Glomerular endothelial cell (primary cell): ENCODE data around the gene SESN1. TPM values are rescaled to one million over a fixed set of nuclear protein-coding genes. Genes with fewer than 3 reads are reported as not detected.
"Not testable (repeated sequence)": the region's sequence is repeated elsewhere in the genome, so short reads cannot be mapped to it uniquely, and the experiment has no call there.

ENCODE experiments used
- DNase-seq: peaks from one replicate; pipeline ENCODE4 v3.0.0-alpha.2; 2011; ENCODE audit warnings: low read depth, low spot score; ENCODE audit errors: extremely low read depth
- total RNA-seq: library from RNA; depleted of rRNA; stranded (reverse); fragments of >200 nt; gene quantifications from 2 replicates; pipeline ENCODE4 v1.2.3, GENCODE V29; 2015

The SESN1 gene
- total RNA-seq, 1 donor from 2014 or later: 20.2 TPM

DNA sequence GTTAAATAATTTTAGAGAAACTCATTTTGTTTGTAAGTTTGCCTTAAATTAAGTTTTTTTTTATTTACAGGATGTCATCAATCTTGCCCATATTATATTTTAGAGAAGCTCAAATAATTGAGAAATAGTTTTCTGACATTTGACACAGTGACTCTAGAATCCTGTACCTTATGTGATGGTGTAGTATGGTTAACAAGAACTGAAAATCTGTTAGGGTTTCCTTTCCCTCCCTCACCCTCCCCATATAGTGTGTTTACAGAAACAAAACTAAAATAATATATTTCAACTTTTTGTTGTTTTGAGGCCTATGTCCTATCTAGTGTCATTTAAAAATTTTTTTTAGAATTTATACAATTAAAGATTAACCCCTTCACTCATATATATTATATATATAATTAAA is 91.8 kb downstream of the SESN1 start:
- DNase-seq: no peak

DNA sequence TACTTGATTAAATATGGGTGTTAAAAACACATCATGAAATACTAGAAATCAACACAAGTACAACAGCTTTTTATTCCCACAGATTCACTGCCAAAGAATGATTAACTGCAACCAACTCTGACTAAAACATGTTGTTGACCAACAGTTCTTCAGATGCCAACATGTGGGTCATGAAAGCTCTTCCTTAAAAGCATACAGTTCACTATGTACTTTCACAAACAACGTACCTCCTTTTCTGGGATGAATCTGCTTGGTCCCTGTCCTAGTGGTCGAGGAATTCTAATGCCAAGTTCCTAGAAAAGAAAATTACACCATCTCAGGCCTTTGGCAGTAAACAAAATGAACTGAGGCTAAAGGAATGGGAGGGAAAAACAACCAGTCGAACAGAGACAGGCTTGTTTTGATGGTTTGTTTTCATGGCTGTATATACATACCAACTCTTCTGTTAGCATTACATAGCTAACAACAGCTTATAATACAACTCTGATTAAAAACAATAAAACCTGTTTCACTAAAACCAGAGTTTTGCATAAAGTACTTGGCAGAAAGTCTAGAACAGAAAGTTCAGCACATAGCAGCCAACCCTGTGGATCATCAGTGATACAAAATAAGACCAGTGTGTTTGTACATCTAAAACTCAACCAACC is 92.5 kb downstream of the SESN1 start:
- DNase-seq: no peak

DNA sequence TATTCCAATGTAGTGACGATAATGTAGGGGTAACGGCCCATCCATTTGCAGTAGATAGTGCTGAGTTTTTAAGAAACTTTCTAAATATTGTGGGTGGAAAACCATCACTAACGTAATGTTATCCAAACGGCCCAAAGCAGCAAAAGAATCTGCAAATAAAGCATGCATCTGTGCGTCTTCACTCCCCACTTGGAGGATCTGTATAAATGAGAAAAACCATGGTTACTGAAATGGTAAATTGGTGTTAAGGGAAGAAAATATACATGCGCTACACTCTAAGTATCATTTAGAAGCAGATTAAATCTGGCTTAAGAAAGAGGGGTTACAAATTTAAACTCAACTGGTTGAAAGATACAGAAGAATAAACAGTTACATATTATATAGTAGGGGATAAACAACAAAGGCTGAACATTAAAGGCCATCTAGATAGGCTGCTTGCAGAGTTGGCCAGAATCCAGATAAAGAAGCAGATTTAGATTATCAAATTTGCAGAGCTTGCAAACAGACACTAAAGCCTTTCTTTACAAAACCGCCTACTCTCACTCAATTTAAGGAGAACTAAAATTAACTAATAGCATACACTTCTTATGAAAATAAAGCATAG is 93.3 kb downstream of the SESN1 start:
- DNase-seq: no peak

DNA sequence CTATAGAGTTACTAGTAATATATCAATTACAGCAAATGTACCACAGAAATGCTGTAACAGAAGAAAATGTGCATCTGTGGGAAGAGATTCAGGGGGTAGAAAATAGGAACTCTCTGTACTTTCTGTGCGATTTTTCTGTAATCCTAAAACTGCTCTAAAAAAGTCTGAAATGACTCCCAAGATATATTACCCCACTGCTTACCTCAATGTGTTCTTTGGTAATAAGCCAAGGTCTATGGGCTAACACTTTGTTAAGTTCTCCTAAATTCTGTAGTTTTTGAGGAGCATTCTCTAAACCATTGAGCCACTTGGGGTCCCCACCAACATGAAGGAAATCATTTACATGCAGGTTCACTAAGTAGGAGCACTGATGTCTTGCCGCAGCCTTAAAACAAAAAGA is 94.4 kb downstream of the SESN1 start:
- no peak for DNase-seq

DNA sequence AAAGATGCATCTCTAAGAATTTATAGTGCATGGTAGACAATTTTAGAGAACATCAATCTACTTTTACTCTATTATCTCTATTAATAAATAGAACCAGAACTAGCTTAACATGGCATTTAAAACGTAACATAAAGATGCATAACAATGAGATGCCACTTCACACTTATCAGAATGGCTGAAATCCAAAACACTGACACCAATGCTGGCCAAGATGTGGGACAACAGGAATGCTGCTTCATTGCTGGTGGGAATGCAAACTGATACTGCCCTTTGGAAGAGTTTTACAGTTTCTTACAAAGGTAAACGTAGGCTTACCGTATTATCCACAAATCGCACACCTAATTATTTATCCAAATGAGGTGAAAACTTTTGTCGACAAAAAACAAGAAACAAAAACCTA is 95.2 kb downstream of the SESN1 start:
- no peak for DNase-seq

DNA sequence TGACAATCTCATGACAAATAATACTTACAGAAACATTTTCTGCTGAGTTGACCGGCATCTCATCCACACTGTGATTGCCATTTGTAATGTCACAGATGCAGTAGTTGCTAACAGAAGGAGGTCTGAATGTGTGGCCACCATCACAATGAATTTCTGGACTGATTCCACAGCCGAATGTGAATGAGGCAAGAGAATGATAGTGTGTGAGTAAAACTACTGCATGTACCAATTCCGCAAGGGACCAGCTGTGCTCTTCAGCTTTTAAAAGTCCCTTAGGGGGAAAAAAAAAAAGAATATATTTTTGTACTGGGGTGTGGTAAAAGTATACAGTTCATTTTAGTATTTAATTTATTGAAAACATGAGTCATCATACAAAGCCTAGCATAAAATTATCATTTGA is 96.2 kb downstream of the SESN1 start:
- no peak for DNase-seq

DNA sequence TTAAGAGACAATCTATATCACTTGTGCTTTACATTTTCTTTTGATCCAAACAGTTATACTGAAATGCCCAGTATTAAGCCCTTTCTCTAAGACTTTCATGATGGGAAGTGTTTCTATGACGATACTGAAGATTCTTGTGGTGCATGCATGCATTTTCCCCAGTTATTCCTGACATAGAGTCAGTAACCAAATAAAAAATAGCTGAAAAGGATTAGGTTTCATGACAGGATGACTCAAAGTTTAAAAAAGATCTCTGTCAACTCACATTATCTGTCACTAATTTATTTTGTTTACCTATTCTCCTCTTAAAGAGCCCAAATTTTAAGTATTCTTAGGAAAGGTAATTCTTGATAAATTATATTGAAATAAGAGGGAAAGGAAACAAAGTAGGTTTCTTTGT is 98.4 kb downstream of the SESN1 start:
- no peak for DNase-seq

DNA sequence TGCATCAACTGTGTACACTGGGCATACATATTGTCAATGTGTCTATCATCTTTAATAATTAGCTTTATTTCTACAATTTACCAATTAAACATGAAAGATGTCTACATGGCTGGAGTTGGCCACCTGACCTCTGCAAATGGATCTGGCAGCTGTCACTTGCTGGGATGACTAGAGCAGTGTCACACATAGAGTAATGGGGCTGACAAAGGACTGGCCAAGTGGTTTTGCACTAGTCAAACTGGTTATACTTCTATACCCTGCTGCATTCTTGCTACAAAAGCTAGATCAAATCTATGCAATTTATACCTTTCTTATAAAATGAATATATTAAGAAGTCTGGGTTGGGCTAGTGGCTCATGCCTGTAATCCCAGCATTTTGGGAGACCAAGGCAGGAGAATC is 99.3 kb downstream of the SESN1 start:
- no peak for DNase-seq

DNA sequence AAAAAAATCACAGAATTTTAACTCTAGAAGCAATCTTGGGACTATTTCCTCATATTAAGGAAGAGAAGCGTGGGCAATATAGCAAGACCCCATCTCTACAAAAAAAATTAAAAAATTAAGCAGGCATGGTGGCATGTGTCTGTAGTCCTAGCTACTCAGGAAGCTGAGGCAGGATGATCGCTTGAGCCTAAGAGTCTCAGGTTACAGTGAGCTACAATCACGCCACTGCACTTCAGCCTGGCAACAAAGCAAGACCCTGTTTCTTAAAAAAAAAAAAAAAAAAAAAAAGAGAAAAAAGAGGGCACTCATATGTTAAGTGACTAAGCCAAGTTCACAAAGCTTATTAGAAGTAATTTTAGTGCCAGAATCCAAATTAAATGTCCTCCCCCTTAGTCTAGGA is 100.8 kb downstream of the SESN1 start:
- no peak for DNase-seq

DNA sequence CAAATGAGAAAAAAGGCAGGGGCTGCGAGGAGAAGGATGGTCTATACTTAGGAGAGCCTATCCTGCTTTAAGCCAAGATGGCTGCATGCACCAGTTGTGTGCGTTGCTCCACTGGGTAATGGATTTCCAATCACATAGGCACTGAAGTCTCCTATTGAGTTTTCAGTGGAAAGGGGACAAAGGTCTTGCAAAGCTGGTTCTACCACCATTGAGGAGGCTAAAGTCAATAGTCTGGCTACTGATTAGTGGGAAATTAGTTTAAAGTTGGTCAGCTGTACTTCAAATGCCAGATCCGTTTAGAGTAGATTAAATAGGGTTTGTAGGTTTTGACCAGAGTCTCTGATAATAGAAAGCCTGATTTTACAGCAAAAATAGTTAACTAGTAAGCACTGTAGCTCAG is 104.9 kb downstream of the SESN1 start:
- DNase-seq: no peak

DNA sequence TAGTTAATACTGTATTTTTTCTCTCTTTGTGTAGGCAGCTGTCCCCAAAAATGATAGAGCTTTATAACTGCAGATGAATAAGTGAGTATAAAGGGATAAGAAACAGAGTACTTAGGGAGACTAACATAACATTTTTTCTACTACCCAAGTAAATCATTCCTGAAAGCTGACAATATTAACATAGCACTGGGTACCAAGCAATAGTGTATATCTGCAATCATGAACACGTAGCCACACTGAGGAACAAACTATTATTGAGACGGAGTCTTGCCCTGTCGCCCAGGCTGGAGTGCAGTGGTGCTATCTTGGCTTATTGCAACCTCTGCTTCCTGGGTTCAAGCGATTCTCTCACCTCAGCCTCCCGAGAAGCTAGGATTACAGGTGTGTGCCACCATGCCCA is 105.9 kb downstream of the SESN1 start:
- no peak for DNase-seq

DNA sequence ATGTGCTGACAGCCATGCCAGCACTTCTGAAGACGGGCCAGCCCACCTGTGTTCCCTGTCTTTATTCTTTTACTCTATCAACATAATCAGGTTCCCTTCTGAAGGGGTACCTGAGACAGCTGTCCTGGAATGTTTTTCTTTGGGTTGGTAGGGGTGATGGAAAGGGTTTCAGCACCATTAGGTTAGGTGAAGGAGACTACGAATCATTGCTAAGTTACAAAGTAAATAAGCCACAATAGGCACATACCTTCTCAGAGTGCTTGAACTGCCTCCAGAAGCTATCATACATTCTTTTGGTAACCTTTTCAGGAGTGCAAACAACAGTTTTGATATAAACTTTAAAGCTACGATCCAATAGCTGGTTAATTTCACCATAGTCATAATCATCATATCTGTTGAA is 106.3 kb downstream of the SESN1 start:
- no peak for DNase-seq

DNA sequence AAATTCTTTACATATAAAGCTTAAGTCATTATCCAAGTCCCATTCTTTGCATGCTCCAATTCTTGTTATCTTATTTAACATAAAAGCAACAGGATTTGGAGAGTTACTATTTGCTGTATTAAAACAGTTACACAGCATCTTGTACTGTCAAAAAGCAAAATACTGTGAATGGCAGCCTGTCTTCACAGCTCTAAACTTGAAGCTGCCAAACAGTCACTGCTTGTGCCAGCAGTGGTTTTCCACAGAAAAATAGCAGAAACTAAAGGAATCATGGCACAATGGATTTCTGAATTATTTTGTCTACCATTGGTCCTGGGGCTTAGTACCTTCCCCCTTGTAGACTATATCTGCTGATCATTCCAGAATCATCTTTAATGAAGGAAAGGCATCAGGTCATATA is 107.5 kb downstream of the SESN1 start:
- no peak for DNase-seq

DNA sequence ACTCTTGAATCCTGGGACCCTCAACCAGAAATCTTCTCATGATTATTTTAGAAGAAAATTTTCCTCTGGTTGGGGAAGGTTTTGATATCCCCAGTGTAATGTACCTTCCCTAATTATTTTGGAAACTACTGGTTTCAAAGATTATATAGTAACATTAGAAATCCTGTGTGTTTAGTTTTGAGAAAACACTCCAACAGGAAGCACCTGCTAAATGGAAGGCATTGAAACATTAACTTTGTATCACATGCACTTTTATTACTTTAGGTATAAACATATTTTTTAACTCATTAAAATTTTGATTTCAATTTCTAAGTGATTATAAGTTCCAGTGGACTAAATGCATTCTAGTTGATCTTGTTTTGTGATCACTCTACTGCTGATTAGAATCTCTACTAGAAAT is 109.3 kb downstream of the SESN1 start:
- DNase-seq: no peak

DNA sequence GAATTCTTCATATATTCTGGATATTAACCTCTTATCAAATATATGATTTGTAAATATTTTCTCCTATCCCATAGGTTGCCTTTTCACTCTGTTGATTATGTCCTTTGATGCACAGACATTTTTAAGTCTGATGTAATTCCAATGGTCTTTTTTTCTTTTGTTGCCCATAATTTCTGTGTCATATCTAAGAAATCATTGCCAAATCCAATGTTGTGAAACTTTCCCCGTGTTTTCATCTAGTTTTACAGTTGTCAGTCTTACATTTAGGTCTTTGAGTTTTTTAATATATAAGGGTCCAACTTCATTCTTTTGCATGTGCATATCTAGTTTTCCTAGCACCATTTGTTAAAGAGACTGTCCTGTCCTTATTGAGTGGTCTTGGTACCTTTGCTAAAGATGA is 111.5 kb downstream of the SESN1 start:
- DNase-seq: no peak

DNA sequence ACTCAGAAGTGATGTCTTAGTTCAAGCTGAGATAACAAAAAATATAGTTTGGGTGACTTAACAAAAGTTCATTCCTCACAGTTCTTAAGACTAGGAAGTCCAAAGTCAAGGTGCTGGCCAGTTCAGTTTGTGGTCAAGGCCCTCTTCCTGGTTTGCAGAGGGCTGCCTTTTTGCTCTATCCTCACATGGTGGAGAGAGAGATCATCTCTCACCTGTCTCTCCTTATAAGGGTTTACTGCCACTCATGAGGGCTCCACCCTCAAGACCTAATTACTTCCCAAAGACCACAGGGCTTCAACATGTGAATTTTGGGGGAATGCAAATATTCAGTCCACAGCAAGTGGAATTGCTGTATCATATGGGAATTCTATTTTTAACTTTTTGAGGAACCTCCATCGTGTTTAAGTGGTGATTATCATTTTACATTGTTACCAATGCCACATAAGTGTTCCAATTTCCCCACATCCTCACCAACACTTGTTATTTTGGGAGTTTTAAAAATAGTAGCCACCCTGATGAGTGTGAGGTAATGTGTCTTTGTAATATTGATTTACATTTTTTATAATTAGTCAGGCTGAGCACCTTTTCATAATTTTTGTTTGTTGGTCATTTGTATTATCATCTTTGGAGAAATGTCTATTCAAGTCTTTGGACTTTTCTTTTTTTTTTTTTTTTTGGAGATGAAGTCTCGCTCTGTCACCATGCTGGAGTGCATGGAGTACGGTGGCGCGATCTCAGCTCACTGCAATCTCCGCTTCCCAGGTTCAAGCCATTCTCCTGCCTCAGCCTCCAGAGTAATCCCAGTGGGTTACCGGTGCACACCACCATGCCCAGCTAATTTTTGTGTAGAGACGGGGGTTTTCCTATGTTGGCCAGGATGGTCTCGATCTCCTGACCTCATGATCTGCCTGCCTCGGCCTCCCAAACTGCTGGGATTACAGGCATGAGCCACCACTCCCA is 112.2 kb downstream of the SESN1 start:
- no peak for DNase-seq

DNA sequence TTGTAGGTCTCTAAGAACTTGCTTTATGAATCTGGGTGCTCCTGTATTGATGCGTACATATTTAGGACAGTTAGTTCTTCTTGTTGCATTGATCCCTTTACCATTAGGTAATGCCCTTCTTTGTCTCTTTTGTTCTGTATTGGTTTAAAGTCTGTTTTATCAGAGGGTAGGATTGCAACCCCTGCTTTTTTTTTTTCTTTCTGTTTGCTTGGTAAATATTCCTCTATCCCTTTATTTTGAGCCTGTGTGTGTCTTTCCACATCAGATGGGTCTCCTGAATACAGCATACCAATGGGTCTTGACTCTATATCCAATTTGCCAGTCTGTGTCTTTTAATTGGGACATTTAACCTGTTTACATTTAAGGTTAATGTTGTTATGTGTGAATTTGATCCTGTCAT is 116.0 kb downstream of the SESN1 start:
- not testable (repeated sequence) for DNase-seq

DNA sequence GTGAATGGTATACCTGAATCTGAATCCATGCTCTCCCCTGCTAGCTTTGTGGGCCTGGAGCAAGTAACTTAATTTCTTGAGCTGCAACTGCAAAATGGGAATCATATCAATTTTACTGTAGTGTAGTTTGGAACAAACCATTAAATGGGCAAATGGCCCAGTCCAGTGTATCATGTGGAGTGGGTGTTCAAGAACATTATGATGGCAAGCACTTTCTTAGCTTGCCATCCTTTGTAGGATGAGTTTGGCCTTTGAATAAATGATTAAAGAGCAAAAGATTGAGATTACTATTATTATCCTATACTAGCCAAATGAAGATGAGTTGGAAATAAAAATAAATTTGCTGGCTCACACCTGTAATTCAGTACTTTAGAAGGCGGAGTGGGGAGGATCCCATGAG is 120.4 kb downstream of the SESN1 start:
- no peak for DNase-seq

DNA sequence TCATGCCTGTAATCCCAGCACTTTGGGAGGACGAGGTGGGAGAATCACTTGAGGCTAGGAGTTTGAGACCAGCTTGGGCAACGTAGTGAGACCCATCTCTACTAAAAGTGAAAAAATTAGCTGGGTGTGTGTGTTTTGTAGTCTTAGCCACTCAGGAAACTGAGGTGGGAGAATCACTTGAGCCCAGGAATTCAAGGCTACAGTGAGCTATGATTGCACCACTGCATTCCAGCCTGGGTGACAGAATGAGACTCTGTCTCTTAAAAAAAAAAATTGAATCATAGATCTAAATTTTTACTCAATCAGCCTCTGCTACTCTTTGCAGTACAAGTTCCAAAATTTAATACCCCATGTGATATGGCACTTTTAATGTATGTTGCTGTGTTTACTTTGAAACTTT is 124.9 kb downstream of the SESN1 start:
- DNase-seq: no peak

DNA sequence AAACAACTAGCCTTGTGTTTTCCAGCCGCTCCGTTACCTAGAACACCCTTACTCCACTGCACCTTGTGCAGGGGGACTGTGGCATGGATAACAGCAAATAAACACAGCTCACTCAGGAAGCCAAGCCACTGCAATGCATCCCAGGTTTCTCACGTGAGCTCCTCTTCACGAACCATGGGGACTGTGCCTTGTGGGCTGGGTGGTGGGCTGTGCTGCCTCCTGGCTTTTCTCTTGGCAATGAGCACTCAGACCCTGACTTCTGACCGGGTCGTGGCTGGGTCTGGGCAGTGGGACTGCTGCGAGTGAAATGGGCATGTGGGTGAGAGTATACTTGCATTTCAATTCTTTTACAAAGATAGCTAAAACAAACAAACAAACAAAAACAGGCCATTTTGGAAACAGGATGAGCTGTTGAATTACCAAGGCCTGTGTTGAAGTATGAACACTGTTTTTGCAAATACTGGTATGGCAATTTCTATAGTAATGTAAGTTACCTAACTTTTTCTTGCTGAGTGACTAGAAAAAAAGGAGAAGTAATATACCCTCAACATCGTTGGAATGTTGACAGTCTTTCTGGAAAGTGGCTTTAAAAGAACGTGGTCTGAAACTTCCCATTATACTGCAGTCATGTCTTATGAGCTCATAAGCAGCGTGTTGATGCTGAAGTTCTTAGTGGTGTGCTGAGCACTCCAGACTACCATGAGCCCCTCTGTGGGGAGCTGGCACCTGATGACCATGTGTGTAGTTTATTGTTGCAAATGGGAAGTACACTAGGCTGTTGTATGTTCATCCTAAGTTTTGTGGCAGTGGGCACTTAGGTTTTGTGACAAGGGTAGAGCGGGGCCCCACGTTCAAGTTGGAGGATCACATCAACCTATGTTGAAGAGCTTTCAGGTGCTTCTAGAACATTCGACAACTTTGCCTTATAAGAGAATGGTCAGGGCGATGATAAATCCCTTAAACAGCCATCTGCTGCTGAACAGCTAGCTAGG is 126.0 kb downstream of the SESN1 start:
- no peak for DNase-seq
